Chondrocyte (in vitro differentiated cells): ENCODE data around the gene IL1RAP. TPM values are rescaled to one million over a fixed set of nuclear protein-coding genes. Genes with fewer than 3 reads are reported as not detected.

Experiments used
- DNase-seq: peaks from one replicate; pipeline ENCODE4 v3.0.0; 2021; ENCODE audit warnings: mixed read lengths, low spot score
- H3K27ac Mint-ChIP-seq: one replicate; pipeline ENCODE4 v1.8.0; 2021; ENCODE audit warnings: mild to moderate bottlenecking, moderate library complexity, mixed read lengths; ENCODE audit not compliant: unreplicated experiment
- H3K27me3 Mint-ChIP-seq: 2 replicates; pipeline ENCODE4 v1.8.0; 2021; ENCODE audit warnings: low read depth, mixed read lengths
- H3K36me3 Mint-ChIP-seq: 2 replicates; pipeline ENCODE4 v1.8.0; 2021; ENCODE audit warnings: low read depth, mixed read lengths
- H3K4me1 Mint-ChIP-seq: 2 replicates; pipeline ENCODE4 v1.8.0; 2021; ENCODE audit warnings: low read depth, mild to moderate bottlenecking, mixed read lengths
- H3K4me3 Mint-ChIP-seq: one replicate; pipeline ENCODE4 v1.8.0; 2021; ENCODE audit warnings: mild to moderate bottlenecking, moderate library complexity, mixed read lengths; ENCODE audit not compliant: unreplicated experiment
- H3K9me3 Mint-ChIP-seq: 2 replicates; pipeline ENCODE4 v1.8.0; 2021; ENCODE audit warnings: low read depth, mixed read lengths
- CTCF ChIP-seq: fragments of 200-600 bp; sonication (generic); IDR thresholded peaks from 2 replicates; pipeline ENCODE4 v1.5.0; 2021; ENCODE audit warnings: antibody characterized with exemption, mild to moderate bottlenecking, moderate library complexity
- total RNA-seq: library from RNA; stranded (reverse); gene quantifications from 3 replicates; pipeline ENCODE4 v1.2.1, GENCODE V29; 2021

The IL1RAP gene
- total RNA-seq, 1 donor from 2014 or later = 30.4 TPM

GRCh38 chr3:190596349-190597285, 82.7 kb downstream of the IL1RAP start:
- H3K27ac Mint-ChIP-seq = no peak overlapping the region
- no peaks in the 10 kb centered on the region for H3K27me3 Mint-ChIP-seq
- no peak overlapping the region for H3K4me3 Mint-ChIP-seq
- no peak for TF ChIP-seq CTCF
- peaks cover 16% of the 10 kb centered on the region for H3K4me1 Mint-ChIP-seq
- no peak for DNase-seq
- peaks cover 7% of the 10 kb centered on the region for H3K9me3 Mint-ChIP-seq
- H3K36me3 Mint-ChIP-seq = peaks cover 6% of the 10 kb centered on the region

- Mint-ChIP-seq H3K27me3 (no peaks in the 10 kb centered on the region), H3K36me3 (peaks cover 6% of the 10 kb centered on the region), H3K9me3 (peaks cover 7% of the 10 kb centered on the region), H3K4me3 (no peak overlapping the region), H3K4me1 (peaks cover 19% of the 10 kb centered on the region), H3K27ac (no peak overlapping the region)
- no peak for TF ChIP-seq CTCF
- DNase-seq = no peak
Measured at GRCh38 chr3:190597291-190597690, 83.4 kb downstream of the IL1RAP start.

GRCh38 chr3:190601622-190602021, 87.7 kb downstream of the IL1RAP start:
- Mint-ChIP-seq H3K9me3 (peaks cover 11% of the 10 kb centered on the region), H3K27ac (no peak overlapping the region), H3K36me3 (peaks cover 27% of the 10 kb centered on the region)

GRCh38 chr3:190605385-190605784, 91.5 kb downstream of the IL1RAP start:
- TF ChIP-seq CTCF = no peak
- H3K27ac Mint-ChIP-seq = no peak overlapping the region
- peaks cover 4% of the 10 kb centered on the region for H3K9me3 Mint-ChIP-seq
- DNase-seq = no peak
- peaks cover 10% of the 10 kb centered on the region for H3K4me1 Mint-ChIP-seq
- H3K36me3 Mint-ChIP-seq = peaks cover 29% of the 10 kb centered on the region
- H3K27me3 Mint-ChIP-seq = no peaks in the 10 kb centered on the region
- H3K4me3 Mint-ChIP-seq = no peak overlapping the region

More at GRCh38 chr3:190601622-190602021, 87.7 kb downstream of the IL1RAP start:
- DNase-seq = no peak
- Mint-ChIP-seq H3K4me3 (no peak overlapping the region), H3K27me3 (no peaks in the 10 kb centered on the region), H3K4me1 (peaks cover 16% of the 10 kb centered on the region)
- TF ChIP-seq CTCF = no peak

- Mint-ChIP-seq H3K27ac (no peak overlapping the region), H3K4me1 (peaks cover 9% of the 10 kb centered on the region), H3K27me3 (no peaks in the 10 kb centered on the region), H3K36me3 (peaks cover 28% of the 10 kb centered on the region), H3K9me3 (peaks cover 4% of the 10 kb centered on the region), H3K4me3 (no peak overlapping the region)
- no peak for TF ChIP-seq CTCF
- DNase-seq = no peak
Measured at GRCh38 chr3:190606596-190606995, 92.7 kb downstream of the IL1RAP start.
